ENCODE data around the gene PDE8B.

The PDE8B gene

DNA sequence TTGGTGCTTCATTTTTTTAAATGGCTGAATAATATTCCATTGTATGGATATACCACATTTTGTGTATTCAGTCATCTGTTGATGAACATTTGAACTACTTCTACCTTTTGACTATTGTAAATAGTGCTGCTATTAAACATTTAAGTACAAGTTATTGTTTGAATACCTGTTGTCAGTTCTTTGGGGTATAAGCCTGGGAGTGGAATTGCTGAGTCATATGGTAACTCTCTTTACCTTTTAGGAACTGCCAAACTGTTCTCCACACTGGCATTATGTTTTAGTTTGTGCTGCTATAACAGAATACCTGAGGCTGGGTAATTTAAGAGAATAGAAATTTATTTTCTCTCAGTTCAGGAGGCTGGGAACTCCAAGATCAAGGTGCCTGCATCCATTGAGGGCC is 15.7 kb upstream of the PDE8B start:
- no peak for ATAC-seq
- peak; percentile 74; the same call in 1 of the 2 replicates for TF ChIP-seq ZNF8 (CRISPR knock-in tag; IDR thresholded peaks at IDR 0.05)
- no peak for TF ChIP-seq GLIS3 (CRISPR knock-in tag; IDR thresholded peaks at IDR 0.05)
- TF ChIP-seq RARB (CRISPR knock-in tag; IDR thresholded peaks at IDR 0.05), result no peak

GRCh38 chr5:77197840-77198554 is 12.5 kb upstream of the PDE8B start:
- no peak for ATAC-seq
- no peak for TF ChIP-seq ZNF565 (CRISPR knock-in tag; conservative IDR thresholded peaks at IDR 0.05; ENCODE audit: low read depth)
- TF ChIP-seq RARB (CRISPR knock-in tag; IDR thresholded peaks at IDR 0.05), result no peak
- TF ChIP-seq ISL1 (CRISPR knock-in tag; IDR thresholded peaks at IDR 0.05), result no peak
- no peak for TF ChIP-seq ZNF8 (CRISPR knock-in tag; IDR thresholded peaks at IDR 0.05)
- no peak for TF ChIP-seq ZNF70 (CRISPR knock-in tag; IDR thresholded peaks at IDR 0.05)
- TF ChIP-seq ESRRG (CRISPR knock-in tag; IDR thresholded peaks at IDR 0.05), result no peak
- TF ChIP-seq ZFP30 (CRISPR knock-in tag; IDR thresholded peaks at IDR 0.05), result no peak
- TF ChIP-seq ZFP3 (CRISPR knock-in tag; IDR thresholded peaks at IDR 0.05), result no peak
- TF ChIP-seq POU6F1 (CRISPR knock-in tag; IDR thresholded peaks at IDR 0.05; ENCODE audit: borderline replicate concordance, low read depth), result no peak

GRCh38 chr5:77200663-77201062 is 9.8 kb upstream of the PDE8B start:
- no peak for ATAC-seq
- no peak for TF ChIP-seq ZFP3 (CRISPR knock-in tag; IDR thresholded peaks at IDR 0.05)
- no peak for TF ChIP-seq PPARA (CRISPR knock-in tag; IDR thresholded peaks at IDR 0.05; ENCODE audit: borderline replicate concordance)
- TF ChIP-seq, protein P1, sequence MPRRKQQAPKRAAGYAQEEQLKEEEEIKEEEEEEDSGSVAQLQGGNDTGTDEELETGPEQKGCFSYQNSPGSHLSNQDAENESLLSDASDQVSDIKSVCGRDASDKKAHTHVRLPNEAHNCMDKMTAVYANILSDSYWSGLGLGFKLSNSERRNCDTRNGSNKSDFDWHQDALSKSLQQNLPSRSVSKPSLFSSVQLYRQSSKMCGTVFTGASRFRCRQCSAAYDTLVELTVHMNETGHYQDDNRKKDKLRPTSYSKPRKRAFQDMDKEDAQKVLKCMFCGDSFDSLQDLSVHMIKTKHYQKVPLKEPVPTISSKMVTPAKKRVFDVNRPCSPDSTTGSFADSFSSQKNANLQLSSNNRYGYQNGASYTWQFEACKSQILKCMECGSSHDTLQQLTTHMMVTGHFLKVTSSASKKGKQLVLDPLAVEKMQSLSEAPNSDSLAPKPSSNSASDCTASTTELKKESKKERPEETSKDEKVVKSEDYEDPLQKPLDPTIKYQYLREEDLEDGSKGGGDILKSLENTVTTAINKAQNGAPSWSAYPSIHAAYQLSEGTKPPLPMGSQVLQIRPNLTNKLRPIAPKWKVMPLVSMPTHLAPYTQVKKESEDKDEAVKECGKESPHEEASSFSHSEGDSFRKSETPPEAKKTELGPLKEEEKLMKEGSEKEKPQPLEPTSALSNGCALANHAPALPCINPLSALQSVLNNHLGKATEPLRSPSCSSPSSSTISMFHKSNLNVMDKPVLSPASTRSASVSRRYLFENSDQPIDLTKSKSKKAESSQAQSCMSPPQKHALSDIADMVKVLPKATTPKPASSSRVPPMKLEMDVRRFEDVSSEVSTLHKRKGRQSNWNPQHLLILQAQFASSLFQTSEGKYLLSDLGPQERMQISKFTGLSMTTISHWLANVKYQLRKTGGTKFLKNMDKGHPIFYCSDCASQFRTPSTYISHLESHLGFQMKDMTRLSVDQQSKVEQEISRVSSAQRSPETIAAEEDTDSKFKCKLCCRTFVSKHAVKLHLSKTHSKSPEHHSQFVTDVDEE (CRISPR knock-in tag; IDR thresholded peaks at IDR 0.05), result no peak
- TF ChIP-seq ZNF565 (CRISPR knock-in tag; conservative IDR thresholded peaks at IDR 0.05; ENCODE audit: low read depth), result no peak

- no peak for ATAC-seq
- TF ChIP-seq ZC3H10 (CRISPR knock-in tag; IDR thresholded peaks at IDR 0.05) (no peak), TCF4 (CRISPR knock-in tag; IDR thresholded peaks at IDR 0.05; ENCODE audit: borderline replicate concordance) (no peak), RARB (CRISPR knock-in tag; IDR thresholded peaks at IDR 0.05) (no peak), SNAI2 (CRISPR knock-in tag; IDR thresholded peaks at IDR 0.05) (no peak)
- TF ChIP-seq, protein P2, sequence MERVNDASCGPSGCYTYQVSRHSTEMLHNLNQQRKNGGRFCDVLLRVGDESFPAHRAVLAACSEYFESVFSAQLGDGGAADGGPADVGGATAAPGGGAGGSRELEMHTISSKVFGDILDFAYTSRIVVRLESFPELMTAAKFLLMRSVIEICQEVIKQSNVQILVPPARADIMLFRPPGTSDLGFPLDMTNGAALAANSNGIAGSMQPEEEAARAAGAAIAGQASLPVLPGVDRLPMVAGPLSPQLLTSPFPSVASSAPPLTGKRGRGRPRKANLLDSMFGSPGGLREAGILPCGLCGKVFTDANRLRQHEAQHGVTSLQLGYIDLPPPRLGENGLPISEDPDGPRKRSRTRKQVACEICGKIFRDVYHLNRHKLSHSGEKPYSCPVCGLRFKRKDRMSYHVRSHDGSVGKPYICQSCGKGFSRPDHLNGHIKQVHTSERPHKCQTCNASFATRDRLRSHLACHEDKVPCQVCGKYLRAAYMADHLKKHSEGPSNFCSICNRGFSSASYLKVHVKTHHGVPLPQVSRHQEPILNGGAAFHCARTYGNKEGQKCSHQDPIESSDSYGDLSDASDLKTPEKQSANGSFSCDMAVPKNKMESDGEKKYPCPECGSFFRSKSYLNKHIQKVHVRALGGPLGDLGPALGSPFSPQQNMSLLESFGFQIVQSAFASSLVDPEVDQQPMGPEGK (CRISPR knock-in tag; IDR thresholded peaks at IDR 0.05; ENCODE audit: borderline replicate concordance), result no peak
Observed at GRCh38 chr5:77202145-77202544, 8.3 kb upstream of the PDE8B start.

DNA sequence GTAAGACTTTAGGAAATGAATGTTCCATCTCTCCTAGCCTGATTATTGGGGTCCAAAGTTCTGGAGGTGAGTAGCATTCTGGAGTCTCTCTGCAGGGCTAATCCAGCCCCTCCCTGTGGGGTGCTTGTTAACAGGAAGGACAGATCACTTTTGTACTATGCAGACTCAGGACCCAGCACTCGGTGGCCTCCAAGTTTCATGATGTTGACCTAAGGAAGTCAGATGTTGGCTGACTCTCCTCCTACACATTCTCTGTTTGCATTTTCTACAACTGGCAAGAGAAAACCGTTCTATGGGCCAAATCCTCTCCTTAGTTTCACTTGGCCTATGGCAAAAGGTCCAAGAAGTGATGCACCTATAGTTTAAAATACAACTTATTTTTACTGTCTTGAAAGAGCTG is 5.5 kb upstream of the PDE8B start:
- ATAC-seq, result no peak
- TF ChIP-seq ESRRG (CRISPR knock-in tag; IDR thresholded peaks at IDR 0.05), result no peak

- ATAC-seq, result no peak
- no peak for TF ChIP-seq ARNTL (CRISPR knock-in tag; IDR thresholded peaks at IDR 0.05; ENCODE audit: borderline replicate concordance, low read depth)
- TF ChIP-seq PPARA (CRISPR knock-in tag; IDR thresholded peaks at IDR 0.05; ENCODE audit: borderline replicate concordance), result no peak
- TF ChIP-seq, protein P1 (CRISPR knock-in tag; IDR thresholded peaks at IDR 0.05), result no peak
- TF ChIP-seq SNAI2 (CRISPR knock-in tag; IDR thresholded peaks at IDR 0.05), result no peak
- no peak for TF ChIP-seq ZNF70 (CRISPR knock-in tag; IDR thresholded peaks at IDR 0.05)
- TF ChIP-seq ZNF565 (CRISPR knock-in tag; conservative IDR thresholded peaks at IDR 0.05; ENCODE audit: low read depth), result no peak
- no peak for TF ChIP-seq CREB5 (CRISPR knock-in tag; IDR thresholded peaks at IDR 0.05; ENCODE audit: low read depth)
- no peak for TF ChIP-seq ZFP30 (CRISPR knock-in tag; IDR thresholded peaks at IDR 0.05)
- TF ChIP-seq, protein P2 (CRISPR knock-in tag; IDR thresholded peaks at IDR 0.05; ENCODE audit: borderline replicate concordance), result no peak
Observed at GRCh38 chr5:77208507-77209163, 1.8 kb upstream of the PDE8B start.
